Gastroesophageal sphincter (tissue), 4 donors: Measurements from ENCODE around the gene DCAF7. TPM values are rescaled to one million over a fixed set of nuclear protein-coding genes. Genes with fewer than 3 reads are reported as not detected.

Experiments used
- ATAC-seq: fragments of 150-250 bp; one replicate; pipeline ENCODE4 v1.9.1; 2016; ENCODE audit warnings: mild to moderate bottlenecking, moderate library complexity
- H3K27ac ChIP-seq, 4 donors: fragments of 200-600 bp; sonication (generic) in 3 of 4; 1 replicate in 3 of 4; 2 replicates in 1 of 4; pipeline ENCODE4 v1.5.1; 2016 to 2019
- H3K27me3 ChIP-seq: fragments of 200-600 bp; sonication (generic); one replicate; pipeline ENCODE4 v1.5.1; 2019
- H3K36me3 ChIP-seq, 2 donors: fragments of 200-600 bp; sonication (generic); one replicate each; pipeline ENCODE4 v1.5.1; 2019; ENCODE audit warnings: control low read depth in 1 of 2
- H3K4me1 ChIP-seq, 3 donors: fragments of 200-600 bp; sonication (generic); 1 replicate in 2 of 3; 2 replicates in 1 of 3; pipeline ENCODE4 v1.5.1; 2016 to 2019; ENCODE audit warnings: control low read depth in 2 of 3
- H3K4me3 ChIP-seq, 2 donors: fragments of 200-600 bp; sonication (generic); one replicate each; pipeline ENCODE4 v1.5.1; 2019; ENCODE audit warnings: mild to moderate bottlenecking in 1 of 2, moderate library complexity in 1 of 2
- H3K9me3 ChIP-seq, 3 donors: fragments of 200-600 bp; sonication (generic); one replicate each; pipeline ENCODE4 v1.5.1; 2017 to 2019; ENCODE audit warnings: control low read depth in 2 of 3
- EP300 ChIP-seq: sonication (generic); formaldehyde crosslinking; IDR thresholded peaks from one replicate; pipeline ENCODE4 v1.6.1; 2017; ENCODE audit warnings: antibody characterized with exemption, mild to moderate bottlenecking
- POLR2A ChIP-seq, 2 donors: fragments of 450-650 bp; IDR thresholded peaks; one replicate each; pipeline ENCODE4 v1.6.1; 2017; ENCODE audit warnings: antibody characterized with exemption in 2 of 2, mild to moderate bottlenecking in 2 of 2, moderate library complexity in 1 of 2
- POLR2AphosphoS5 ChIP-seq: sonication (generic); formaldehyde crosslinking; IDR thresholded peaks from one replicate; pipeline ENCODE4 v1.6.1; 2017; ENCODE audit warnings: antibody characterized with exemption
- WGBS, 2 donors: methylation state at CpG; one replicate each; pipeline ENCODE4 v1.1.5; 2018; ENCODE audit warnings: low coverage in 1 of 2; 5-methylcytosine and 5-hydroxymethylcytosine counted together
- total RNA-seq, 4 donors: library from RNA; depleted of rRNA; stranded (reverse); fragments of >200 nt; gene quantifications; one replicate each; pipeline ENCODE4 v1.1.0, GENCODE V29; 2016
- TF ChIP-seq, protein P1 (sequence below), 4 experiments: fragments of 200-600 bp in 2 of 4; fragments of 450-650 bp in 2 of 4; sonication (generic) in 1 of 4; IDR thresholded peaks; one replicate each; pipeline ENCODE4 v1.5.1; 2017 to 2019; ENCODE audit warnings: antibody characterized with exemption in 4 of 4, mild to moderate bottlenecking in 2 of 4, moderate library complexity in 2 of 4

The DCAF7 gene
- total RNA-seq, 4 donors from 2014 or later = 27.1 to 50.0 (median 36.8) TPM

GRCh38 chr17:63626551-63627180 lies 76.4 kb downstream of the DCAF7 start:
- peaks cover 18 to 85% (median 26%) of the 10 kb centered on the region in 3 donors for H3K4me1 ChIP-seq
- H3K36me3 ChIP-seq = peaks cover 3 to 11% of the 10 kb centered on the region in 2 donors
- H3K27ac ChIP-seq = peak overlapping the region in 2 of 4 donors; percentile 29 to 38
- WGBS, 2 donors = 29 to 40% methylated on average over 4 of the region's 4 CpGs
- H3K27me3 ChIP-seq = no peaks in the 10 kb centered on the region
- ATAC-seq = no peak
- TF ChIP-seq POLR2AphosphoS5 = no peak
- no peak overlapping the region for H3K4me3 ChIP-seq
- H3K9me3 ChIP-seq = no peaks in the 10 kb centered on the region

GRCh38 chr17:63629627-63630026 lies 79.3 kb downstream of the DCAF7 start:
- Histone ChIP-seq H3K27ac (no peak overlapping the region), H3K27me3 (no peaks in the 10 kb centered on the region), H3K36me3 (peaks cover 3 to 36% of the 10 kb centered on the region in 2 donors), H3K4me3 (no peak overlapping the region), H3K4me1 (peaks cover 19 to 91% (median 24%) of the 10 kb centered on the region in 3 donors), H3K9me3 (no peaks in the 10 kb centered on the region)
- WGBS, 2 donors = 73 to 75% methylated on average over 1 of the region's 1 CpG
- no peak for ATAC-seq
- TF ChIP-seq POLR2AphosphoS5 = peak; percentile 37
- TF ChIP-seq, protein P1, sequence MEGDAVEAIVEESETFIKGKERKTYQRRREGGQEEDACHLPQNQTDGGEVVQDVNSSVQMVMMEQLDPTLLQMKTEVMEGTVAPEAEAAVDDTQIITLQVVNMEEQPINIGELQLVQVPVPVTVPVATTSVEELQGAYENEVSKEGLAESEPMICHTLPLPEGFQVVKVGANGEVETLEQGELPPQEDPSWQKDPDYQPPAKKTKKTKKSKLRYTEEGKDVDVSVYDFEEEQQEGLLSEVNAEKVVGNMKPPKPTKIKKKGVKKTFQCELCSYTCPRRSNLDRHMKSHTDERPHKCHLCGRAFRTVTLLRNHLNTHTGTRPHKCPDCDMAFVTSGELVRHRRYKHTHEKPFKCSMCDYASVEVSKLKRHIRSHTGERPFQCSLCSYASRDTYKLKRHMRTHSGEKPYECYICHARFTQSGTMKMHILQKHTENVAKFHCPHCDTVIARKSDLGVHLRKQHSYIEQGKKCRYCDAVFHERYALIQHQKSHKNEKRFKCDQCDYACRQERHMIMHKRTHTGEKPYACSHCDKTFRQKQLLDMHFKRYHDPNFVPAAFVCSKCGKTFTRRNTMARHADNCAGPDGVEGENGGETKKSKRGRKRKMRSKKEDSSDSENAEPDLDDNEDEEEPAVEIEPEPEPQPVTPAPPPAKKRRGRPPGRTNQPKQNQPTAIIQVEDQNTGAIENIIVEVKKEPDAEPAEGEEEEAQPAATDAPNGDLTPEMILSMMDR (IDR thresholded peaks at IDR 0.05) = no peak

GRCh38 chr17:63631062-63631461 lies 80.8 kb downstream of the DCAF7 start:
- Histone ChIP-seq H3K36me3 (peaks cover 3 to 44% of the 10 kb centered on the region in 2 donors), H3K4me3 (no peak overlapping the region), H3K27ac (no peak overlapping the region), H3K9me3 (no peaks in the 10 kb centered on the region), H3K27me3 (no peaks in the 10 kb centered on the region), H3K4me1 (peaks cover 12 to 91% (median 16%) of the 10 kb centered on the region in 3 donors)
- no peak for TF ChIP-seq POLR2A (IDR thresholded peaks at IDR 0.05)
- TF ChIP-seq, protein P1 (IDR thresholded peaks at IDR 0.05) = no peak
- no peak for TF ChIP-seq POLR2AphosphoS5
- TF ChIP-seq EP300 = no peak
- WGBS, 2 donors = 76 to 92% methylated on average over 2 of the region's 3 CpGs
- ATAC-seq = no peak

GRCh38 chr17:63631626-63632025 lies 81.3 kb downstream of the DCAF7 start:
- ATAC-seq = no peak
- Histone ChIP-seq H3K27ac (no peak overlapping the region), H3K9me3 (no peaks in the 10 kb centered on the region), H3K4me3 (no peak overlapping the region), H3K4me1 (peaks cover 12 to 91% (median 16%) of the 10 kb centered on the region in 3 donors), H3K36me3 (peaks cover 3 to 50% of the 10 kb centered on the region in 2 donors), H3K27me3 (no peaks in the 10 kb centered on the region)
- TF ChIP-seq POLR2A (IDR thresholded peaks at IDR 0.05) (no peak), POLR2AphosphoS5 (no peak), EP300 (no peak)
- TF ChIP-seq, protein P1 (IDR thresholded peaks at IDR 0.05) = no peak
- WGBS, 2 donors = 100% methylated on average over 1 of the region's 1 CpG; no CpG with 5 or more reads in 1 of the 2 donors

- H3K4me1 ChIP-seq = peaks cover 5 to 89% (median 16%) of the 10 kb centered on the region in 3 donors
- ATAC-seq = no peak
- no peak for TF ChIP-seq EP300
- TF ChIP-seq POLR2AphosphoS5 = no peak
- no peak for TF ChIP-seq POLR2A (IDR thresholded peaks at IDR 0.05)
- TF ChIP-seq, protein P1 (IDR thresholded peaks at IDR 0.05) = no peak
These were observed 83.5 kb downstream of the DCAF7 start for GRCh38 chr17:63633742-63634141.

More at GRCh38 chr17:63633742-63634141, 83.5 kb downstream of the DCAF7 start:
- no peaks in the 10 kb centered on the region for H3K9me3 ChIP-seq
- no peak overlapping the region for H3K4me3 ChIP-seq
- peaks cover 3 to 69% of the 10 kb centered on the region in 2 donors for H3K36me3 ChIP-seq
- H3K27me3 ChIP-seq = no peaks in the 10 kb centered on the region
- H3K27ac ChIP-seq = peak overlapping the region in 2 of 4 donors; percentile 27 to 34
